HG02852 (cell line): Measurements from ENCODE around the gene REPIN1.

Experiments used
- ATAC-seq: cut with Tn5 transposase; IDR thresholded peaks from one replicate; pipeline ENCODE4 v1.9.1; 2021; ENCODE audit warnings: mild to moderate bottlenecking, moderate library complexity; ENCODE audit not compliant: unreplicated experiment

Gene REPIN1

GRCh38 chr7:150359622-150360362 is 8.8 kb upstream of the REPIN1 start:
- no peak for ATAC-seq

- ATAC-seq: no peak
Observed at GRCh38 chr7:150360363-150361058, 8.1 kb upstream of the REPIN1 start.

GRCh38 chr7:150361402-150361801 is 7.2 kb upstream of the REPIN1 start:
- ATAC-seq: no peak

GRCh38 chr7:150361807-150362621 is 6.6 kb upstream of the REPIN1 start:
- no peak for ATAC-seq

GRCh38 chr7:150363370-150363769 is 5.3 kb upstream of the REPIN1 start:
- ATAC-seq: no peak

- peak; percentile 33 for ATAC-seq
Observed at GRCh38 chr7:150363872-150364271, 4.8 kb upstream of the REPIN1 start.

GRCh38 chr7:150365194-150365593 is 3.4 kb upstream of the REPIN1 start:
- ATAC-seq: no peak

GRCh38 chr7:150365673-150366398 is 2.8 kb upstream of the REPIN1 start:
- ATAC-seq: no peak

GRCh38 chr7:150367677-150368095 is 936 bp upstream of the REPIN1 start:
- no peak for ATAC-seq

- peak; percentile 34 for ATAC-seq
Observed at GRCh38 chr7:150368884-150369747, 494 bp downstream of the REPIN1 start.

GRCh38 chr7:150369748-150370501 is 1.3 kb downstream of the REPIN1 start:
- no peak for ATAC-seq

GRCh38 chr7:150370612-150371071 is 2.0 kb downstream of the REPIN1 start:
- no peak for ATAC-seq

GRCh38 chr7:150371131-150371995 is 2.7 kb downstream of the REPIN1 start:
- ATAC-seq: no peak

GRCh38 chr7:150371996-150372270 is 3.3 kb downstream of the REPIN1 start:
- no peak for ATAC-seq

- ATAC-seq: no peak
Observed at GRCh38 chr7:150372271-150373048, 3.8 kb downstream of the REPIN1 start.

GRCh38 chr7:150373049-150373801 is 4.6 kb downstream of the REPIN1 start:
- ATAC-seq: no peak

- ATAC-seq: no peak
Observed at GRCh38 chr7:150374026-150374425, 5.4 kb downstream of the REPIN1 start.
